ENCODE data around the gene PLA2G4B.

GRCh38 chr15:41832208-41832607 lies 6.4 kb upstream of the PLA2G4B start:
- TF ChIP-seq CTCF (IDR thresholded peaks at IDR 0.05; ENCODE audit: poor library complexity) (no peak), EZH2phosphoT487 (IDR thresholded peaks at IDR 0.05; ENCODE audit: low read depth, severe bottlenecking, unreplicated experiment) (no peak), EZH2 (IDR thresholded peaks at IDR 0.05; ENCODE audit: borderline replicate concordance) (no peak)
